NCI-H1105 treated with DMSO at 0.1 percent for 48 hours (cell line): Measurements from ENCODE around the gene GABPB2.

Experiments
- DNase-seq: peaks from one replicate; lab custom pipeline; 2025; lab: John Stamatoyannopoulos, UW

The GABPB2 gene

GRCh38 chr1:151070474-151071276, at the start of gene GABPB2:
GABPB2 (plus strand) TSS chr1:151070761; CDS start chr1:151088190, 17,429 bp downstream.
- peak; percentile 90 for DNase-seq

GRCh38 chr1:151024540-151025146, 45.9 kb upstream of the GABPB2 start:
- peak; percentile 58 for DNase-seq

DNA sequence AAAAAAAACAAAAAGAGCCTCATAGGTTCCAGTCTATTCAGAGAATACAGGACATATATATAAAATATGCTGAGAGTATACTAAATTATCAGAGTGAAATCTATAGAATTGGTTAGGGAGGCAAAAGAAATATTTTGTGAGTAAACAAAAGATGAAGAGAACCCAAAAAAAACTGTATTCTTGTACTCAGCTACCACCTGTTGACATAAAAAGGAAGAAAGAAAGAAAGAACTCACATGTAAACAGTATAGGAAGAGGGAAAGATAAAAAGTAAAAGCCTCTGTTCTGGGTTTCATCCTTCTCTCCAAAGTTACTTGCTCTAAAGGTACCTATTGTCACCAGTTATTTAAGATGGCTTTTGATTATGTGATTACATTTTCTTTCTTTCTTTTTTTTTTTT, 44.1 kb upstream of the GABPB2 start:
- DNase-seq = no peak

DNA sequence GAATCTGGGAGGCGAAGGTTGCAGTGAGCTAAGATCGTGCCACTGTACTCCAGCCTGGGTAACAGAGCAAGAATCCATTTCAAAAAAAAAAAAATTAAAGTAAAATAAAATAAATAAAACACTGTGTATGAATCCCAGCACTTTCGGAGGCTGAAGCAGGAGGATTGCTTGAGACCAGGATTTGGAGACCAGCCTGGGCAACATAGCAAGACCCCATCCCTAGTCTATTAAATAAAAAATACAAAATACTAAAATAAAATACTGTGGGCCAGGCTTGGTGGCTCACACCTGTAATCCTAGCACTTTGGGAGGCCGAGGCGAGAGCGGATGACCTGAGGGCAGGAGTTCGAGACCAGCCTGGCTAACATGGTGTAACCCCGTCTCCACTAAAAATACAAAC, 38.4 kb upstream of the GABPB2 start:
- no peak for DNase-seq

- DNase-seq = no peak
Observed at GRCh38 chr1:151035167-151035566, 35.4 kb upstream of the GABPB2 start.

DNA sequence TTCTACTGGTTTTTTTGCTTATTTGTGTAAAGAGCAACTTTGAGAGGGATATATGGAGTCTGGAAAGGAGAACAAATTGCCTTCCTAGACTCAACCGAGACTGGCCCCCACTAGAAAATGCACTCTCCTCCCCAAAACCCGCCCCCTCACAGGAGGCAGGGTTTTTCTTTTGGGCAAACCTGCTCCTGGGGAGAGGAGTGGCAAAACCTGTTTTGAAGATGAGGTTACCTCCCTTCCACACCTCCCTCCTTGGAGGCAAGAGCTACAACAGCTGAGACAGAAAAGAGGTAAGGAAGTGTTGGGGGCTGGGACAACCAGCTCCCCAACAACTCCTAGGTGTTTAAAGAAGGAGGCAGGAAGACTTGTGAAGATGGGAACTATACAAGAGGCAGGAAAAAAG, 34.2 kb upstream of the GABPB2 start, which contains the start of gene BNIPL:
Gene BNIPL (plus strand): TSS at position 231 of the 400 bp plus-strand sequence. CDS start 140 bp downstream, at position 371.
- no peak for DNase-seq

DNA sequence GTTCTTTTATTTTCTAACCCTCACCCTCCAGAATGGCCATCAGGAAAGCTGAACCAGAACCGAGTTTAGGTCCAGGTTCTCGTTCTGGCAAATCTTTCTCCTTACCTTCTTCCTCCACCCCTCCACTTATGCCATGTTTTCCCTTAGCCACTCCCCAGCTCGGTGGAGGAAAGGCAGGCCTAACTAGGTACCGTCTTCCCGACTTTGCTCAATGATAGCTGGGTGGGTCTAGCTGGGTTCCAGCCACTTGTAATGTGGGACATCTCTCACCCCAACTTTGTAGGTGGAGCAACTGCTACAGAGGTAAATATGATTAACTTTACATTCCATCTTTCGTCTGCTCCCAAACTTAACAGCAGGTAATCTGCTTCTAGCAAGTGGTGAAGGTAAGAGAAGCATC, 33.5 kb upstream of the GABPB2 start:
- DNase-seq = no peak

- no peak for DNase-seq
Observed at GRCh38 chr1:151039521-151039920, 31.0 kb upstream of the GABPB2 start.

DNA sequence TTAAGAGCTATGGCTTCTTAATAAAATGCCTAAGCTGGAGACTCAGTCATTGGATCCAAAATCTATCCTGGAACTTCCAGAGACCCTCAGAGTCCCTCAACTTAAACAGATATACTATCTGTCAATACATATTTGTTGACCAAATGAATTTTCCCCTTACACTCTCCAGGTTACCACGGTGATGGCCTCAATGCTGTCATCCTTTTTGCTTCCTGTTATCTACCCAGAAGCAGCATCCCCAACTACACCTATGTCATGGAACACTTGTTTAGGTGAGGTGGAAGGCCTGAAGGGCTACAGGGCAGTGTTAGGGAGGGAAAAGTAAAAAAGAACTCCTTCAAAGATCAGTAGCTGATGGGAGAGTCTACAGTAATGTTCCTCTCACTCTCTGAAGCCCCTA, 27.4 kb upstream of the GABPB2 start:
- DNase-seq = no peak

- peak; percentile 71 for DNase-seq
Observed at GRCh38 chr1:151047591-151047924, 23.0 kb upstream of the GABPB2 start, which contains the start of gene C1orf56. C1orf56 (plus strand) TSS chr1:151047751; CDS start chr1:151047848, 97 bp downstream.

GRCh38 chr1:151047925-151048644, 22.5 kb upstream of the GABPB2 start:
- DNase-seq = peak; percentile 66

DNA sequence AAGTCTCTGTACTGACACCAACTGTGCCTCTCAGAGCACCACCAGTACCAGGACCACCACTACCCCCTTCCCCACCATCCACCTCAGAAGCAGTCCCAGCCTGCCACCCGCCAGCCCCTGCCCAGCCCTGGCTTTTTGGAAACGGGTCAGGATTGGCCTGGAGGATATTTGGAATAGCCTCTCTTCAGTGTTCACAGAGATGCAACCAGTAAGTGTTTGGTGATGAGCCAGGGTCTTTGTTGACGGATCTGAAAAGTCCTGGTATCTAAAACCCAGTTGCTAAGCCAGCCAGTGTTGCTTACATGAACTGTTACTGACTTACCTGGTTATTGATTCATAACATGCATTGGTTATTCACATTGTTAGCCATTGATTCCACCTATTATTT, 21.9 kb upstream of the GABPB2 start:
- DNase-seq = no peak

- DNase-seq = no peak
Observed at GRCh38 chr1:151049458-151049857, 21.1 kb upstream of the GABPB2 start.

DNA sequence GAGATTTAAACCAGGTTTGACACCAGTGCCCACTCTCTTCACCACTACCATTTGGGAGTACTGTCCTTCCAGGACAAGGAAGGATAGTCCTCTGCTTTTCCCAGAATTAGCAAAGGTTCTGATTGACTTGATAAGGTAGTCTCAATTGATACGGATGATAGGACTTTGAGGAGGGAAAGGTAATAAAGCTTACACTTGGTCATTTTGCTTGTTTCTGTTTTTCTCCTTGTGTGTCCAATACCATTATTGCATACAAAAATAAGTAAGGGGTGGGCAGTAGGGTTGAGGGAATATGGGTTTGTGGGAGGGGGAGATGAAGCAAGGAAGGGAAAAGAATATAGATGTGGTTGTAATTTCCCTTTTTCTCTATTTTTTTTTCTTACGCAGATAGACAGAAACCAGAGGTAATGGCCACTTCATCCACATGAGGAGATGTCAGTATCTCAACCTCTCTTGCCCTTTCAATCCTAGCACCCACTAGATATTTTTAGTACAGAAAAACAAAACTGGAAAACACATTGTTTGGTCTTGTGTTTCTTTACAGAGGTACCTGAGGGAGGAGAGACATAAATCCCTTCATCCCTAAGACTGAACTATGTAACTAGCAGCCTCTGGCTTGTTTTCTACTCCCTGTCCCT, 20.4 kb upstream of the GABPB2 start:
- DNase-seq = no peak

DNA sequence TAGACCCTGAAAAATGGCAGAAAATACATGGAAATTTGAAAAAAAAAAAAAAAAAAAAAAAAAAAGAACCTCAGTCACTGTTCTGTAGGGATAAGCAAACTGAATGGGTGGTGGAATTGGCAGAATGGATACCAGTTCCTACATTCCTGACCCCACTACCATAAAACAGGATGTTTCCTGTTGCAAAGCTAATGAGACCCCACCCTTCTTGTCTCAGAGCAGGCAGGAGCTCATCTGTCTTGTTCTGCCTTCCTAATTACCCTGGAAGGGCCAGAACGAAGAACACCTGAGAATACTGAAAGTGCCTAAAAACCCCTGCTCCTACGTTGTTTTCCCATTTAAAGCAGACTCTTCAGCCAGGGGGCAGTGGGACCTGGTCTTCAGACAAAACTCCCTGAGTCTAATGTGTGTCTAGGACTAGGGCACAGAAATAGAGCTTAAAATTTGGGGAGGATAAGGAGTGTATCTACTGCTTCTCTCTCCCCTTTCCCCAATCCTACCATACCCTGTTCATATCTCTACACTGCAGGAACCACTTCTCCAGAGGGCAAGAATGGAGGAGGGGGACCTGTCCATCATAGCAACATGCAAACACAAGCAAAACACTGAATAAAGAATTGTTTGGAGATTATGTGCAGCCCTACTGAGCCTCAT, 19.1 kb upstream of the GABPB2 start:
- no peak for DNase-seq

GRCh38 chr1:151054971-151055547, 15.5 kb upstream of the GABPB2 start:
- DNase-seq = no peak

DNA sequence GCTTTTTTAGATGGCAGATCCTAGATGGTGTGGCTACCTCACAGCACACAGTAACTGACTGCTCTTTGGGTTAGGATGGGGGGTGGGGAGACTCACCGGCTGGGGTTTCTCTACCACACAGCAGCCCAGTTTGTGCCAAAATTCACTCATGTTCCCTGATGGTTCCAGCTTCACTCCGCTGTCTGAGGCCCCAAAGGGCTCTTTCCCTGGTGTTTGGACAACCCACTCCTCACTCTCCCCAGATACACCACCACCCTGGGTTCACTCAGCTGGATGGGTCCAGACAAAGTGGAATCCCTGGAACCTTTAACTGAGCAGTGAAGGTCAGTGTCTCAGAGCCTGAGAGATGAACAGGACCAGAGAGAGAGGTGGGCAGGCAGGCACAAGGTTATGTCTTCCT, 15.0 kb upstream of the GABPB2 start:
- no peak for DNase-seq

- DNase-seq = no peak
Observed at GRCh38 chr1:151056149-151056548, 14.4 kb upstream of the GABPB2 start.

DNA sequence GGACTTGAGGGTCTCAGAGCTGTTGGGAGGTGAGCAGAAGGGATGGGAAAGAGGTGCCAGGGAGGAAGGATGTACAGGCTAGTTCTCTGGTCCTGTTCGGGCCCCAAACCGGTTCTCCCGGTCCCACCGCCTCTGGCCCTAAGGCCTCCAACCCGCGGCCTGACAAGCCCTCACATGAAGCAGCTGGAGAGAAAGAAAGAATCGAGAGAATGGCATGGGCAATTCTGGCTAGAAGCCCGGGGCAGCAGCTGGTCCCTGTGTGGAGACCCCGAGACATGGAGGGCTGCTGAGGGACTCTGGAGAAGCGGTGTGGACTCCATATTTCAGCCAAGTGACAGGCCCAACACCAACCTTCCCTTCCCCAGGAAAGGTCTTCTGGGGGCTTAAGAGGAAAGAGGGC, 11.9 kb upstream of the GABPB2 start:
- peak; percentile 82 for DNase-seq

GRCh38 chr1:151059109-151060006, 11.2 kb upstream of the GABPB2 start, which contains the start of gene CDC42SE1:
CDC42SE1 (minus strand) TSS chr1:151059622; CDS start chr1:151055730, 3,892 bp downstream.
- DNase-seq = peak; percentile 82
